Measurements from ENCODE around the gene ZNF174.

Gene ZNF174

DNA sequence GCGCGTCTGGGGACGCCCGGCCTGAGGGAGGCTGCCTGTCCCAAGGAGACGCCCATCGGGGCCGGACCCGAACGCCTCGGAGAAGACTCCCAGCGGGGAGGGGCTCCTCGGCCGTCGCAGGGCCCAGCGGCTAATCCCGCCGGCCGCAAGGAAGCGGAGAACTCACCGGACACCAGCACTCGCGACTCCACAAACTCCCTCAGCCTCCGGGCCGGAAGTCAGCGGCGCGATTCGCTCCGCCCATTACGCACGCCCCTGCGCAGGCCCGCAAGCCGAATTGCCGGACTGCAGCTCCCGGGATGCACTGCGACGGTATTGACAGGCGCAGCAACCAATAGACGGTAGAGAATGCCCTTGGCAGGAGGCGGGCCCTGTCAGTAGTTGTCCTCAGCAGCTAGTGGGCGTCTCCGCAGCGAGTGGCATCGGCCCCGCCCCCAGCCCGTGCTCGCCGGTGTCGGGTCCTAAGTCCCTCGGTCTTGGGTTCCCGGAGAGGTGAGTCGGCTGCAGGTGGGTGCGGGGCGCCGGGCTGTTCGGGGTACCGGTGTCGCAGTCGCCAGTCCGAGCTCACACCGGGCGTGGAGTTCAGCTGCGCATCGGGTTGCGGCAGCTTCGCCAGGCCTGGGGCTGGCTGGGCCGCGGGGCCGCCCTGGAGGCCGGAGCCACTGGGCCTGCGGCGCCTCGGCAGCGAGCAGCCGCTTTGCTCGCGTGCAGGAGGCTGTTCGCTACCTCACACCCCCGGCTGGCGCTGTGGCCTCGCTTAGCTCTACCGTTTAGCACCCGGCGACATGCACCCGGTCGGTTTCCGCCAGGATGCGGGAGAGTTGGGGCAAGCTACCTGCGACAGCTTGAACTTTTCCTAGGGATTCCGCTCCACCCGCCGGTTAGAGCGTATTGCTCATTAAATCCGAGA is at the start of gene ZNF174, which contains the start of gene ZSCAN32:
Gene ZNF174, plus strand, starts transcription at position 437 of the 910 bp plus-strand sequence. CDS start 790 bp downstream, outside the sequence.
Gene ZSCAN32, minus strand, starts transcription at position 226 of the 910 bp plus-strand sequence. CDS start 3,447 bp downstream, outside the sequence.
- DNase-seq = peak; percentile 99

DNA sequence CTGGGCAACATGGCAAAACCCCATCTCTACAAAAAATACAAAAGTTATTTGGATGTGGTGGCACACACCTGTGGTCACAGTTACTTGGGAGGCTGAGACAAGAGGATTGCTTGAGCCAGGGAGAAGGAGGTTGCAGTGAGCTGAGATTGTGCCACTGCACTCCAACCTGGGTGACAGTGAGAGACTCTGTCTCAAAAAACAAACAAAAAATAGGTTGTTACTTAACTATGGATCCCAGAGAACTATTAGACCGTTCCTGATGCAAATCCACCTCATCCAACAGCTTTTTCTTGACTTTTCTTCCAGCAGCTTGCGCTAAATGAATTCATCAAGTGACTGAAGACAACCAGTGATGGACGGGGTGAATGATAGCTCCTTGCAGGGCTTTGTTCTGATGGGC is 45.4 kb upstream of the ZNF174 start, which contains the start of gene OR2C1:
Gene OR2C1, plus strand, starts transcription at position 301 of the 400 bp plus-strand sequence. Its CDS starts 52 bp downstream, at position 353.
- no peak for DNase-seq

DNA sequence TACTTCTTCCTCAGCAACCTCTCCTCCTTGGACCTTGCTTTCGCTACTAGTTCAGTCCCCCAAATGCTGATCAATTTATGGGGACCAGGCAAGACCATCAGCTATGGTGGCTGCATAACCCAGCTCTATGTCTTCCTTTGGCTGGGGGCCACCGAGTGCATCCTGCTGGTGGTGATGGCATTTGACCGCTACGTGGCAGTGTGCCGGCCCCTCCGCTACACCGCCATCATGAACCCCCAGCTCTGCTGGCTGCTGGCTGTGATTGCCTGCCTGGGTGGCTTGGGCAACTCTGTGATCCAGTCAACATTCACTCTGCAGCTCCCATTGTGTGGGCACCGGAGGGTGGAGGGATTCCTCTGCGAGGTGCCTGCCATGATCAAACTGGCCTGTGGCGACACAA is 44.9 kb upstream of the ZNF174 start:
- no peak for DNase-seq

DNA sequence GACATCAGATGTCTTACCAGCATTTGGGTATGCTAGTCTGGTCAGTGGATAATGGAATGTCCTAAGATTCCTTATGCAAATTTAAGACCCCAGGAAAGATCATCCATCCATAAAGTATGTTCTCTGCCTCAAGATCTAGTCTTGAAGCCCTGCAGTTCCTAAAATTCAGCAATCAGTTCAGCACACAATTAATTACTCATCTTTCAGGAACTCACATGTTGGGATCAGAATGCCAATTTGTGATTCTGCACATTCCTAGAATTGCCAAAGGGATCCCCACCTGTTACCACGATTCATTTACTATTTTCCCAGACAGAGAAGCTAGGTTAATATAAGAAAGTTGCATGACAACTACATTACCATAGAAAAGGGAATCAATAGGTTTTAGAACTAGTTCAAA is 42.1 kb upstream of the ZNF174 start:
- no peak for DNase-seq

DNA sequence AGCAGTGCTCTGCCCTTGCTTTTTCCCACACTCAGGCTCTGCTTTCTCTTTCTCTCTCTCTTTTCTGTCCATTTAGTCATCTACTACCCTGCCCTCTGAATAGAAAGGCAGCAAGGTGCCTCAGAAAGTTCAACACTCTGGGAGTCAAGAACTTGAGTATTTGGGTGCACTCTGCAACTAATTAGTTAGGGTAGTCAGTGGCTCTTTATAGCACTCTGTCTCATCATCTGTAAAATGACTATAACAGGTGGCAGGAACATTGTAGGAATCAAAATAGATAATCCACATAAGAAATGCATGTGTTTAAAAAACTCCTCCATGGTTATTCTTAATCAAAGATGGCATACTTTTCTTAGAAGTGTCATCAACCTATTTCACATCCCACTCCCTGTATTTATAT is 38.1 kb upstream of the ZNF174 start:
- DNase-seq = no peak

DNA sequence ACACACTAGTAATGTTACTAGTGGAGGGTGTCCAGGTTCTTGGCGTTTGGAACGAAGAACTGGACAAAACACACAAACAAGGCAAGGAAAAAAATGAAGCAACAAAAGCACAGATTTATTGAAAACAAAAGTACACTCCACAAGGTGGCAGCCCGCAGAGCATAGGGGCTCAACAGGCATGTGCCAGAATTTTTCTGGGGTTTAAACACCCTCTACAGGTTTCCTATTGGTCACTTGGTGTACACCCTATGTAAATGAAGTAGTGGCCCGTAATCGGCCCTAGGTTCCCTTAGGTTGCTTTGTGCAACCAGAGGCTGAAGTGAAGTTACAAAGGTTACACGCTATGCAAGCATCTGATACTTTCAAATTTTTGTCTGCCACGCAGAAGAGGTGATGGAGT is 37.2 kb upstream of the ZNF174 start:
- no peak for DNase-seq

DNA sequence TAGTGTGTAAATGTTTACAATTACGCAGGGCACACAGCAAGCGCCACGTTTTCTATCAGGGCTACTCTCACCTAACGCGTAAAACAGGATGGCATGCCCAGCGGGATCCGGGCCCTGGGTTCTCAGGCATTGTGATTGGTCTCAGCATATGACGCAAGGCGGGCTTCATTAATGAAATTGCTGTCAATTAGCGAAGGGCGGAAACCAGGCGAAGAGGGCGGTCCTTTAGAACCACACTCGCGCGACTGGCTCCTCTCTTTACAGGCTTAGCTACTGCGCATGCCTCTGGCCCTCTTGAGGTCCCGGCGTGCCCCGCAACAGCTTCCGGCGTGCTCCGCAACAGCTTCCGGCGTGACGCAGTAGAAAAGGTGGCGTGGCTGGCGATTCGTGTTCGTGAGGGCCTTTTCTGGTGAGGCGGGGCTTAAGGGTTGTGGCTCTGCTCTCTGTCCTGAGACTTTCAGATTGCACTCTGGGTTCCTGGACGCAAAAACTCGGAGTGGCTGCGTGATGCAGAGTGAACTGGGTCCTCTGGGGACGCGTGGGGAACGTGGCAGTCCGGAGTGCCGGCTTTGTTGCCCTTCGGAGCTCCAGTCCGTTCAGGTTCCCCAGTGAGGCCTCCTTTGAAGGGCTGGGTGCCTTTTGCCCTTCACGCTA is 36.1 kb upstream of the ZNF174 start:
- DNase-seq = peak; percentile 29

DNA sequence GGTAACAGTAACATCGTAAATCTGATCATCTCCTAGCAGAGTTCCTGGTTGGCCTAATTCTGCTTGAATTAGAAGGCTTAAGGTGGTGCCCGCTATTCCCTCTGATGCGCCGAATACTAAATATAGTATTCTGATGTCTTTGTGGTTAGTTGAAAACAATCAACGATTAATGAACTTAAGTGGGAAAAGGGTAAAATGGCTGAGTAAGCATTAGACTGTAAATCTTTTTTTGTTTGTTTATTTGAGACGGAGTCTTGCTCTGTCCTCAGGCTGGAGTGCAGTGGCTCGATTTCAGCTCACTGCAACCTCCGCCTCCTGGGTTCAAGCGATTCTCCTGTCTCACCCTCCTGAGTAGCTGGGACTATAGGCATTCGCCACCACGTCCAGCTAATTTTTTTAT is 31.9 kb upstream of the ZNF174 start:
- no peak for DNase-seq

DNA sequence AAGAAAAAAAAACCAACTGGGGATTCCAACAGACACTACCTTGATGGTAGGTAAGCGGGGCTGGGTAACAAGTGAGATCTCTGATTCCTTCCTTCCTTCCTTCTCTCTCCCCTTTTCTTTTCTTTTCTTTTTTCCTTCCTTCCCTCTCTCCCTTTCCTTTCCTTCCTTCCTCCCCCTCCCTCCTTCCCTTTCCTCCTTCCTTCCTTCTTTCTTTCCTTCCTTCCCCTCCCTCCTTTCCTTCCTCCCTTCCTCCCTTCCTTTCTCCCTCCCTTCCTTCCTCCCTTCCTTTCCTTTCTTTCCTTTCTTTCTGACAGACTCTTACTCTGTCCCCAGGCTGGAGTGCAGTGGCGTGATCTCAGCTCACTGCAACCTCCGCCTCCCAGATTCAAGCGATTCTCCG is 25.3 kb upstream of the ZNF174 start:
- no peak for DNase-seq

DNA sequence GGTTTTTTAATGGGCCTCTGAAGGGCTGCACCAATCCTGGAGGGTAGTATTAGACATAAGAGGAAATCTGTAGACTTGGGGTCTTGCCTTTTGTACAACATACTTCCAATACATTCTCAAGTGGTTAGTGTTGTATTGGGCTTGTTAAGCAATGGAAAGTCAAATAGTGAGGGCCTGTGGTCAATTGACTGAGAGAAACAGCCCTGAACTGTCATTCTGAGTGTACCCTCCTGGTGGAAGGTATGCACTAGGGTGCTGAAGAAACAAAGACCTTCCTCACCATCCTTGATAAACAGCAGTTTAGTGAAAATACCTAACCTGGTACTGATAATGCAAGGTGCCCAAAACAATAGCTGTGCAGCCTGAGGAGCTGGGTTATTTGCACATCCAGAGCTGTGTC is 23.1 kb upstream of the ZNF174 start:
- no peak for DNase-seq

DNA sequence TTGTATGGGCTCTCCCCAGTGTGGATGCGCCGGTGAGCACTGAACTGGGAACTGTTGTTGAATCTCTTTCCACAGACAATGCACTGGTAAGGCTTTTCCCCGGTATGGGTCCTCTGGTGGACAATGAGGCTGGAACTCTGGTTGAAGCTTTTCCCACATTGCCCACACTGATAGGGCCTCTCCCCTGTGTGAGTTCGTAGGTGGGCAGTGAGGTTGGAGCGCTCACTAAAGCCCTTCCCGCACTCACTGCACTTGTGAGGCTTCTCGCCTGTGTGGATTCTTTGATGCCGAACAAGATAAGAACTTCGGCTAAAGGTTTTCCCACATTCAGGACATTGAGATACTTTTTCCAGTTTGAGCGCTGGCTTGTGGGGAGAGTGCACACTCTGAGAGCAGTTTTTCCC is 18.0 kb upstream of the ZNF174 start:
- no peak for DNase-seq

DNA sequence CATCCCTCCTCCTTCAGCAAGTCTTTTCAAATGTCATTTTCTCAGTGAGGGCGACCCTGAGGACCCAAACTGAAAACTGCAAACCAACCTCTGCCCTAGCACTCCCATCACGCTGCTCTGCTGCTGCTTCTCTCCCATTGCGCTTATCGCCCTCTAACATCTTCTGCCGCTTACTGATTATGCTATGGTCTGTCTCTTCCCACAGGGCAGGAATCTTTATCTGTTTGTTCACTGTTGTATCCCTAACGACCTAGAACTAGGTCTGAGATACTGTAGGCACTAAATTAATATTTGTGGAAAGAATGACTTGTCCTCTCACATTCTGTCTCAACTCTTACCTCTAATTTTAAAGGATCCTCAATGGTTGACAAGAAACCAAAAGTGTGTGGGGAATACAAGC is 12.7 kb upstream of the ZNF174 start:
- no peak for DNase-seq

DNA sequence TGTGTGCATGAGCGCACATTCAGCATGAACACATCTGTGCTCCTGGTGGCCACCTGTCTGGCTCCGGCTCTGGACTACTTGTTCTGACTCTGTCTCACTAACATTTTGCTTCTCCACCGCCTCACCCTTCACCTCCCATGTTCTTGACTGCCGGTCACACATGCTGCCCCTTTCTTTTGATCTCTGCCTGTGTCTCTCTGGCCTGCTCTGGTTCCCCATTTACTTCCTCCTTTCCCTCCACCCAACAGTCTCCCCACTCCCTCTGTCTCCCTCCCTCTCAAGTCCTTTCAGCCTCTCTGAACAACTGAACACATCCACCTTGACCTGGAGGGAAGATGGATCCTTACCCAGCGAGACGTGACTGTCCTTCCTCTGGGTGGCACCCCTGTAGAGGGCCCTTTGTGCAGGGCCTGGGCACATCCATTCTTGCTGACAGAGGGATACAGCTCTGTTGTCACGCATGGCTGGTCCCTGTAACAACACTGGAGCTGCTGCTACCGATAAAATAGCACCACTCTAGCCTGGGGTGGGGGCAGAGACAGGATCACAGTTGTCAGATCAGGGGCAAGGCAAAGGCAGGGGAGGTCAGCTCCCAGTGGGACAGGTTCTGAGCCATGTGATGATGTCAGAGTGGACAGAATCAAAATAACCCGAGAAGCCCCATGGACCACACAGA is 11.2 kb upstream of the ZNF174 start:
- no peak for DNase-seq

DNA sequence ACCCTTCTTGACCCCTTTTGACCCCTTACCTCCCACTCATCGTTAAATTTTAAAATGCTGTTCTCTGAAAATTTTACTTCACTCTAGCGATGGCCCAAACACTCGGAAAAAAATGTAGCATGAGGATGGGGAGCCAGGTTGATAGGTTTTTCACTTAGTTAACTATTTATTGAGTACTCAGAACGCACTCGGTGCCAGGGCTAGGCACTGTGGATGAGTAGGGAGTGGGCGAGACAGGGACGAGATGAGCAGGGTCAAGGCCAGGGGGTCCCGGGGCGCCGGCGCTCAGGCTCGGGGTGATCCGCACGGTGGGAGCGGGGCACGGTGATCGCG is 603 bp upstream of the ZNF174 start:
- DNase-seq = no peak

DNA sequence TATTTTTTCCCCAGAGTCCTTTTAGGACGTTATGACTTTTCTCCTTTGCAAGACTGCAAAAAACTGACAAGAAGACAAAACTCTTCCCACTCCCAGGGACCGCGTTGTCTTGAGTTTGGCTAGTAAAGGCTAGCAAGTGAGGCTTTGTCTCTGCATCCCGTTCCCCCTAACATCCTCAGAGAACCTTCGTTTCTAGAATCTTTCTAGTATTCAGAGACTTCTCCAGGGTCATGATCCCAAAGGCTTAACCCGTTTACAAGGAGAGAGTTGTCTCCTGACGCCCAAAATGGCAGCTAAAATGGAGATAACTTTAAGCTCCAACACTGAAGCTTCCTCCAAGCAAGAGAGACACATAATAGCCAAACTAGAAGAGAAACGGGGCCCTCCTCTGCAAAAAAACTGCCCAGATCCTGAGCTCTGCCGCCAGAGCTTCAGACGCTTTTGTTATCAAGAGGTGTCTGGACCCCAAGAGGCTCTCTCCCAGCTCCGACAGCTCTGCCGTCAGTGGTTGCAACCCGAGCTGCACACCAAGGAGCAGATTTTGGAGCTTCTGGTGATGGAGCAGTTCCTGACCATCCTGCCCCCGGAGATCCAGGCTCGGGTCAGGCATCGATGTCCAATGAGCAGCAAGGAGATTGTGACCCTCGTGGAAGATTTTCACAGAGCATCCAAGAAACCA is 843 bp downstream of the ZNF174 start:
- no peak for DNase-seq

DNA sequence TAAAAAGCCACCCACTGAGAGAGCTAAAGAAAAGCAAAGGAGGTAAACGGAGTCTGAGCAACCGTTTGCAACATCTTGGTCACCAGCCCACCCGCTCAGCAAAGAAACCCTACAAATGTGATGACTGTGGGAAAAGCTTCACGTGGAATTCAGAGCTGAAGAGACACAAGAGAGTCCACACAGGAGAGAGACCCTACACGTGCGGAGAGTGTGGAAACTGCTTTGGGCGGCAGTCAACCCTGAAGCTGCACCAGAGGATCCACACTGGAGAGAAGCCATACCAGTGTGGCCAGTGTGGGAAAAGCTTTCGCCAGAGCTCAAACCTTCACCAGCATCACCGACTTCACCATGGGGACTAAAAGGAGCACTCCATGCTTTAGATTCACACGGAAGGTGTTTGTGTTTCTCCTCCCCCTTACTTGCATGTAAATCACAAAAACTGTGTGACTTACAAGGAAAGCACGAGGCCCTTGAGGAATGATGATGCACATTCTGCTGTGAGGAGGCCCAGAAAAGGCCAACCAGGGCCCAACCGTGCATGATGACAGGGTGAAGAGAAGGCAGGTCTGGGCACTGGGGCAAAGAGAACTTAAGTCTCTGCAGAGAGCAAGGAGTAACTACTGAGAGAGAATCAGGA is 7.7 kb downstream of the ZNF174 start:
- no peak for DNase-seq

DNA sequence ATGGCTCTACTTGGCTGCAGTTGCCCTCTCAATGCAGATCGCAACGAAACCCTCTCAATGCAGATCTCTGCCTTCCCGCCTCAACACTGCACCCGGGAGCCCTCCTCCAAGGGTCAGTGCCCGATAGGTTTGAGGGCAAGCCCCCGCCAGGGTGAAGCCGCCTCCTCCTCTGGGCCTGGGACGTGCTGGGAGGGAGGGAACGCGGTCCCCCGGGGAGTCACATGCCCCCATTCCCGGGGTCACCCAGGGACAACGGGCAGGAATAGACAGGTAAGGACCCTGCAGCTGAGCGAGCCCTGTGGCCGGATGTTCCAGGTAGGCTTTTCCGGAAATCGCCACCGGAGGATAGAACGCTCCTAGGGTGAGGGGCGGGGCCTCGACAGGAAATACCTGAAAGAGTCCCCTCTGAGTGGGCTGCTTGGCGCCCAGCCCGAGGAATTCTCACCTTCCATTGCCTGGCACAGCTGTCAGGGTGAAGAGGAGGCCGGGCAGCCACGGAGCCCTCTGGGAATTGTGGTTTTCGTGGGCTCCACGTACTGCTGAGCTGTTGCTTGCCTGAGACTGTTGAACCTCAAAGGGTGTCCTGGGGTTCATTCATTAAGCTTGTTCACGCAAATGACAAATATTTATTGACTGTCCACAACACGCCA is 12.8 kb downstream of the ZNF174 start:
- no peak for DNase-seq

DNA sequence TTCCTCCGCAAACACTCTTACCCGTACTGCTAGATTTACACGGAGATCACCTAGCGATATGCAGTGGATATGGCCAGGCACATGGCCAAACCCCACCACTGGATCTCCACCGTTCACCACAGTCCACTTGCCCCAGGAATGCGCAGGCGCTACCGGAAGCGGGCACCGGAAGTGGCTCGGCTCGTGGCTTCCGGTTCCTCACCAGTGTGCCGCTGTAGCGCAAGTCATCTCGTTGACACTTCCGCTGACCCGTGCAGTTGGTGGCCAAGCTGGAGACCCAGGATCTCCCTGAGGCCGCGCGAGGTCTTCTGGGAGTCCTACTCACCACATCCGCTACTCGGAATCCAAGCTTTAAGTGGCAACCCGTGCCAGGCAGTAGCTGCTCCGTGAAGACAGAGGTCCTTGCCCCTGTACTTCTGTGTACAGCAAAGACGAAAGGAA is 30.8 kb downstream of the ZNF174 start:
- DNase-seq = no peak

DNA sequence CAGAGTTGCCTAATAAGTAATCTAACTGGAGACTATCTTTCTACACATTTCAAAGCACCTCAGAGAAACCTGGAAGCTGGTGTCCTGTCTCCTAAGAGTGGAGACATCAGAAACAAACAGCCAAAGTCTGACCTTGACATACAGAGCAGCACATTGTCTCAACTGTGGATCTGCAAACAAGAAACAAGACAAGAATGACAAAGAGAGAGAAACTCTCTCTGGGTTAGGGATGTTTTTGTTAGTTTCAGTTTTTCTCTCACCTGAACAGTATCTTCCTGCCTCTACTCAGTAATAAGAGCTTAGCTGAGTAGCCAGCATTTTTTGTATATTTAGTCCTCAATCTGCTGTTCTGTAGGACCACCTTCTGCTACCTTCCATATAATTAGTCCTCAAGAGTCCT is 33.4 kb downstream of the ZNF174 start:
- no peak for DNase-seq

DNA sequence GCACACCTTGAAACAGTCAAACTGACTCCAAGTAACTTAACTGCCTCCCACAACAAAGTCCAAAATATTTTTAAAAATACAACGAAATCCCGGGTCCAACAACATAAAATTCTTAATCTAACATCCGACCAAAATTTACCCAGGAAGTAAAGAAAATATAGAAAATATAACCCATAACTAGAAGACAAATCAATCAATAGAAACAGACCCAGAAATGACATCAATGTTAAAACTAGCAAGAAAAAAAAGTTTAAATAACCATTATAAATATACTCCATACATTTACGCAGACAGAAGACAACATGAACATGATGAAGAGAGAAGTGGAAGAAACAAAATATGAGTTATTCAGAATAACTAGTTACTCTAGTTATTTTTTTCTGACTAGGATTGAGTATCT is 38.6 kb downstream of the ZNF174 start:
- no peak for DNase-seq

DNA sequence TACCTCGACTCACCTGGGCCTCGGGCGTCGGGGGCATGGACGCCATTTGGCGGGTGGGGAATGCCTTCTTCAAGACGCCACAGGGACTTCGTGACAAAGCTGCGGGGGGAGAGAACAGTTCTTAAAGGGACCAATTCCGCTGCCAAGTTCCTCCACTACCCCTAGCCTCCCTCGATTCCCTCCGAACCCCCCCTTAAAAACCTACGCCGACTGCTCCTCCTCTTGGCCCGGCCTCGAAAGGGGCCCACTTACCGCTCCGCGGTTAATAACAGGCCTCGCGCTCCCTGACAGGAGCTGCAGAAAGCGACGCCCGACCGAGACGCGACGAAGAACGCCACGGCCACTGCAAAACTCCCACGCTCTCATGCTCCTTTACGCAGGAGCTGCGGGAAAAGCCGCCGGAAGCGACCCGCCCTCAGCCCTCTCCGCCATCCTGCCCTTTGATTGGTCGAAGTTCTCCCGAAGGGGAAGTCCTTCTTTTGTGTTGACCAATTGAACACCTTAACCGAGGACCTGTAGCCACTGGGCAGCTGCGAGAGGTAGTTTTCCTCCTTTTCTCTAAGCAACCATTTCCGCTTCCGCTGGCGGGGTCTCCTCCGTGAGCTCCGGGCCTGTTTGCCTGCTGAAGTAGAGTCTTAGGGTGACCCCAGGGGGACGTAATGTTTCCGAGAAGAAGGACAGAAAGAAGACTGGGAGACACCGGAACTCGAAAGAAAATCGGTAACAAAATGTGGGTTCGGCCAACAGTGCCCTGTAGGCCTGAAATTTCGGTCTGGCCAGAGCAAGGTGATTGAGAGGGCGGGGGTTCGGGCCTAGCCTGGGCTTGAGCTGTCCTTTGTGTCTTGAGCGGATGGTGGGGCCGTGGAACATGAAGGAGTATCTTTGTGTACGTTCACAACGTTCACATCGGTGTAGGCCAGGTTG is 42.4 kb downstream of the ZNF174 start, which contains the start of the genes NAA60 and ZNF597:
Gene NAA60, plus strand, starts transcription at position 573 of the 924 bp plus-strand sequence. CDS start 32,548 bp downstream, outside the sequence.
Gene ZNF597, minus strand, starts transcription at position 397 of the 924 bp plus-strand sequence. Its CDS starts 351 bp downstream, at position 46.
- peak; percentile 89 for DNase-seq

All from NCI-H187 treated with DMSO at 0.1 percent for 48 hours (cell line).